ENCODE data around the gene EZH1.

EZH1 gene

DNA sequence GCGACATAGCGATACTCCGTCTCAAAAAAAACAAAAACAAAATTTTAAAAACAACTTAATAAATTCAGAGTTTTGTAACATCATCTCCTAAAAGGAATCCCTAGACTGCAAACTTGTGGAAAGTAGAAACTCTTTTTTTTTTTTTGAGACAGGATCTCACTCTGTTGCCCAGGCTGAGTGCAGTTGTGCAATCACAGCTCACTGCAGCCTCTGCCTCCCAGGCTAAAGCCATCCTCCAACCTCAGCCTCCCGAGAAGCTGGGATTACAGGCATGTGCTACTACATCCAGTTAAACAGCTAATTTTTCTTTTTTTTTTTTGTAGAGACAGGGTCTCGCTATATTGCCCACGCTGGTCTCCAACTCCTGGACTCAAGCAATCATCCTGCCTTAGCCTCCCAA is 19.7 kb downstream of the EZH1 start:
- TF ChIP-seq, protein P1, sequence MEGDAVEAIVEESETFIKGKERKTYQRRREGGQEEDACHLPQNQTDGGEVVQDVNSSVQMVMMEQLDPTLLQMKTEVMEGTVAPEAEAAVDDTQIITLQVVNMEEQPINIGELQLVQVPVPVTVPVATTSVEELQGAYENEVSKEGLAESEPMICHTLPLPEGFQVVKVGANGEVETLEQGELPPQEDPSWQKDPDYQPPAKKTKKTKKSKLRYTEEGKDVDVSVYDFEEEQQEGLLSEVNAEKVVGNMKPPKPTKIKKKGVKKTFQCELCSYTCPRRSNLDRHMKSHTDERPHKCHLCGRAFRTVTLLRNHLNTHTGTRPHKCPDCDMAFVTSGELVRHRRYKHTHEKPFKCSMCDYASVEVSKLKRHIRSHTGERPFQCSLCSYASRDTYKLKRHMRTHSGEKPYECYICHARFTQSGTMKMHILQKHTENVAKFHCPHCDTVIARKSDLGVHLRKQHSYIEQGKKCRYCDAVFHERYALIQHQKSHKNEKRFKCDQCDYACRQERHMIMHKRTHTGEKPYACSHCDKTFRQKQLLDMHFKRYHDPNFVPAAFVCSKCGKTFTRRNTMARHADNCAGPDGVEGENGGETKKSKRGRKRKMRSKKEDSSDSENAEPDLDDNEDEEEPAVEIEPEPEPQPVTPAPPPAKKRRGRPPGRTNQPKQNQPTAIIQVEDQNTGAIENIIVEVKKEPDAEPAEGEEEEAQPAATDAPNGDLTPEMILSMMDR (IDR thresholded peaks at IDR 0.05; ENCODE audit: low read depth, low read length): no peak
- no peak overlapping the region for H3K4me3 ChIP-seq (ENCODE audit: low read depth, low read length)

DNA sequence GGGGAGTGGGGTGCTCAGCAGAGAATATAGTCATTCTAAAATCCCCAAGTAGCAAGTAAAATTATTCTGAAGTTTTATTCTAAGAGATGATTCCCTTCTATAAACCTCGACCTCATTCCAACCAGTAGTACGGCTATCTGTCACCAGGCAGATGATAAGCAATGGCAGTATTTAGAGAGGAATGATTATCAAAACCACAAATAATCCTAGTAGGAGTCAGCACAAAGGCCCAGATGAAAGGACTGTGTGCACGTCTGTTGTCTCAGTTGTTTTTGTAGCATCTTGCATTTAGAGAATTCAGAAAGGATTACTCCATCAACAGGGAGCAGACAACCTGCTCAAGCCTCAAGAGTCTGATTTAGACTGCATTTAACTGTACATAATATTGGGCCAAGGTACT is 21.2 kb downstream of the EZH1 start:
- no peak overlapping the region for H3K4me3 ChIP-seq (ENCODE audit: low read depth, low read length)
- TF ChIP-seq, protein P1 (IDR thresholded peaks at IDR 0.05; ENCODE audit: low read depth, low read length): no peak

DNA sequence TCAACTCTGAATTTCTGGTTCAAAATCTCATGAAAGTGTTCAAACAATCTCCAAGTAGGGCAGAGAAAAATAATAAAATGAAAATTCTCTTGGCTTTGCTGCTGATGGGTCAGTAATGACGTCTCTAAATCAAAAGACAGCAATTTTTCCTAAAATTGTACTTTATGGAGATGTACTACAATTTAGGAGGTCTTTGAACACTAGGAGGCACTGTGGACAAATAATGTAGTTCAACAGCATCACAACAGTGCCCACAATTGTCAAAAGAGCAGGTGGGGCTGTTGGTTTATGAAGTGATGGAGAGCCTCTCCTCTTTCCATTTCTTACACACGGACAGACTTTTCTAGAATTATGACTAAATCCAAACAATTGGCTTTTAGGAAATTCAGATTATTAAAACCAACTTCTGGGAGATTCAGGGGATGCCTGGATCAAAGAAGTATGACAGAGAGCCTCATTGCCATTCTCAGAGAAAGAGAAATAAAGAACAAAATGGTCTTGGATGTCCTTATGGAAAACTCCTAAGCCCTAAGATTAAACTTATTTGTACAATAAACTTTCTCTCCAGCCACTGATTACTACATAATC is 23.8 kb downstream of the EZH1 start:
- no peak overlapping the region for H3K4me3 ChIP-seq (ENCODE audit: low read depth, low read length)
- TF ChIP-seq, protein P1 (IDR thresholded peaks at IDR 0.05; ENCODE audit: low read depth, low read length): peak; percentile 35; the same call in 1 of the 2 replicates

DNA sequence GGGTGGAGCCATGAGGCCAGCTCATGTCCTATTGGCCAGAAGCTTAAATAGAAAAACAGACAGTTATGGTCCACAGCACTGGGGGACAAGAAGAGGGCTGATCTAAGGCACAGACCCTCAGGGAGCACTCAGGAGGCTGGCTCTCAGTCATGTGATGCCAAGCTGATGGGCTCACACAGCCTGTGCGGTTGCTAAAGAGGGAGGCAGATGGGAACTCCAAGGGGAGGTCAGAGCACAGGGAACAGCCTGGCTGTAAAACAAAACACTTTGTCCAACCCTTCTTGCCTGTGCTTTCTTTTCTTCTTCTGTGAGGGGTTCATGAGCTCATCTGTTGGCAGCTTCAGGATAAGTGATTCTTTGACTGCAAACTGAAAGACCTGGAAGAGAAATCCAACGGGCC is 35.3 kb downstream of the EZH1 start:
- no peak overlapping the region for H3K4me3 ChIP-seq (ENCODE audit: low read depth, low read length)
- TF ChIP-seq, protein P1 (IDR thresholded peaks at IDR 0.05; ENCODE audit: low read depth, low read length): no peak

DNA sequence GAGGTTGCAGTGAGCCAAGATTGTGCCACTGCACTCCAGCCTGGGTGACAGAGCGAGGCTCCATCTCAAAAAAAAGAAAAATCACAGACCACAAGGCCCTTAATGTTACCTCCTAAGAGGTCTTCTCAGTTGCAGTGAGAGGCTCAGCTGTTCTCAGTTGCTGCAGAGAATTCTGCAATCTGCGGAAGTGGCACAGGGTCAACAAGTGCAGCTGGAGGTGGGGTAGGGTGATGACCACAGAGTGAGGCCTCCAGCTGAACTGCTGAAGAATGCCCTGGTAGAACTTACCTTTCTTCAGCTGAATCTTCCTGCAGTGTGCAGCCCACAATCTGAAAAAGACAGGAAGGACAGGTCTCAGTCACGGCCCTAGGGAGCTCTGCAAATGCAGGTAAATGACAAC is 36.3 kb downstream of the EZH1 start:
- H3K4me3 ChIP-seq (ENCODE audit: low read depth, low read length): no peak overlapping the region

DNA sequence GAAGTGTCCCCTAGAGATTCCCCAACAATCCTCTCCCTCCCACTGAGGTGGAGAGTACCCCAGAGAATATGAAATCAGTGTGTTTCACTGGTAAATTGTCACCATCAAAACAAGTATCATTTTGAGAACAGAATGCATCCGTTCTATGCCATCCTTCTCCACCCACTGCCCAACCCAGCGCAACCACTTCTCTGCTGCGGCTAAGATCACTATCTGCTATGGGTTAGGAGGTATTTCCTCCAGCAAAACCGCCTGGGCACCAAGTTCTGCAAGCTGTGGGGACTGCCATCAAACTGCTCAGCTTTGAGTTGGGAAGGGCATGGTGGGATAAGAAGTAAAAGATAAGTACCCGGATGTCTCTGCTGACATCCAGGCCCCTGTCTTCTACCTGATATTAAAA is 38.1 kb downstream of the EZH1 start:
- TF ChIP-seq, protein P1 (IDR thresholded peaks at IDR 0.05; ENCODE audit: low read depth, low read length): no peak
- H3K4me3 ChIP-seq (ENCODE audit: low read depth, low read length): no peak overlapping the region

More for the DNA sequence above, 36.3 kb downstream of the EZH1 start:
- TF ChIP-seq, protein P1 (IDR thresholded peaks at IDR 0.05; ENCODE audit: low read depth, low read length): no peak

DNA sequence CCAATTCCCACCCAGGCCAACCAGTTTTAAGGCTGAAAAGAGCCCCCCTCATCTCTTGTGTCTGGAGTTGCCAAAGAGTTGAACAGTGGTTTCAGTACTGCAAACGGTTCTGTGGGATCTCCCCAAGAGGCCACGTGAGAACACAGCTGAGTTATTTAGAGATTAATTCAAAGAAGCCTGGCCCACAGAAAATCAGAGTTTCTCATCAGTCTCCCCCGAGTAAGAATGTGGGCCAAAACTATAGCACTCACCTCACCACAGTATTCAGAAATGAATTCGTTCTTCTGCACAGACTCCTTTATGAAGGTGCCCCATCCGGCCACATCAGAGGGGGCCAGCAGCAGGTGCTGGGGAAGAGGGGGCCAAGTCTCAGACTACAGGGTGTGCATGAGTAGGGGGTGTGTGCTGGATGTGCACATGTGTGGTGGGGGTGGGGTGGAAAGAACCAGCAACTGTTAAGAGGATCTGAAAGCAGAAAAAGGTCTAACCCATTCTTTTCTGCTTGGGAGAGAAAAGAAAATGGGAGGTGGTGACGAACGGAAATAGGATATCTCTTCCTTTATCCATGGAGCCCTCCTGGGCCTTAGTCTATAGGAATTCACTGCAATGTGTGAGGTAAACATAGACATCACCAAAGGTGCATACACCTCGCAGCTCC is 39.9 kb downstream of the EZH1 start:
- H3K4me3 ChIP-seq (ENCODE audit: low read depth, low read length): no peak overlapping the region
- TF ChIP-seq, protein P1 (IDR thresholded peaks at IDR 0.05; ENCODE audit: low read depth, low read length): no peak

All from WI38 (cell line).